ENCODE measurements around the gene CDKN2B.

CDKN2B gene

DNA sequence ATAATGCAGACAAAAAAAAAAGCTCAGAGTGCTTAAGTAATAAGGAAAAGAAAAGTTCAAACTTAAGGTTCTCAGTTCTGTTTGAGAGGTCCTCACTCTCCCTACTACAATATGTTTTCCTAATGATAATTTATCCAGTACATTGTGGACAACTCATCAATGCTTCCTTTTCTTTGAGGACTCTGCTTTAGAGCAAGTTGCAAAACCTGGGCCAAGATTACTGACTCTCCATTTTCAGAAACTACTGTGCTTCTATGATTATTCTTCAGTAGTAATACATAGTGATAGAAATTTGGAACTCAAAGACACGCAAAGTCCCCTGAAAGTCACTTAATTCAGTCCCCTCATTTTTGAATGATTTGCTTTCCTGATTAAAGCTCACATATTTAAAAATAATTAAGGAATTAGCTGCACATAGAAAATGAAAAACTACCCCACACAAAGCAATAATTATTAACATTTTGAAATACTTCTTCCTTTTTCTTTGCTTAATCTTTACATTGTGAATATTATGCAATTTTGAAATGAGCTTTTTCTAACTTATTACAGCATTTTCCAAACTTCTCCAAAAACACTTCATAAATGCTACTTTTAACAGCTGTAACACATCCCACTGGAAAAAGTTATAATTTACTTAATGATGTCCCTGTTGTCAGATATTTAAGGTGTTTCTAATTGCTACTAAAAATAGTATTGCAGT, 26.1 kb downstream of the CDKN2B start:
- TF ChIP-seq, protein P1, sequence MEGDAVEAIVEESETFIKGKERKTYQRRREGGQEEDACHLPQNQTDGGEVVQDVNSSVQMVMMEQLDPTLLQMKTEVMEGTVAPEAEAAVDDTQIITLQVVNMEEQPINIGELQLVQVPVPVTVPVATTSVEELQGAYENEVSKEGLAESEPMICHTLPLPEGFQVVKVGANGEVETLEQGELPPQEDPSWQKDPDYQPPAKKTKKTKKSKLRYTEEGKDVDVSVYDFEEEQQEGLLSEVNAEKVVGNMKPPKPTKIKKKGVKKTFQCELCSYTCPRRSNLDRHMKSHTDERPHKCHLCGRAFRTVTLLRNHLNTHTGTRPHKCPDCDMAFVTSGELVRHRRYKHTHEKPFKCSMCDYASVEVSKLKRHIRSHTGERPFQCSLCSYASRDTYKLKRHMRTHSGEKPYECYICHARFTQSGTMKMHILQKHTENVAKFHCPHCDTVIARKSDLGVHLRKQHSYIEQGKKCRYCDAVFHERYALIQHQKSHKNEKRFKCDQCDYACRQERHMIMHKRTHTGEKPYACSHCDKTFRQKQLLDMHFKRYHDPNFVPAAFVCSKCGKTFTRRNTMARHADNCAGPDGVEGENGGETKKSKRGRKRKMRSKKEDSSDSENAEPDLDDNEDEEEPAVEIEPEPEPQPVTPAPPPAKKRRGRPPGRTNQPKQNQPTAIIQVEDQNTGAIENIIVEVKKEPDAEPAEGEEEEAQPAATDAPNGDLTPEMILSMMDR (IDR thresholded peaks at IDR 0.05) = no peak

DNA sequence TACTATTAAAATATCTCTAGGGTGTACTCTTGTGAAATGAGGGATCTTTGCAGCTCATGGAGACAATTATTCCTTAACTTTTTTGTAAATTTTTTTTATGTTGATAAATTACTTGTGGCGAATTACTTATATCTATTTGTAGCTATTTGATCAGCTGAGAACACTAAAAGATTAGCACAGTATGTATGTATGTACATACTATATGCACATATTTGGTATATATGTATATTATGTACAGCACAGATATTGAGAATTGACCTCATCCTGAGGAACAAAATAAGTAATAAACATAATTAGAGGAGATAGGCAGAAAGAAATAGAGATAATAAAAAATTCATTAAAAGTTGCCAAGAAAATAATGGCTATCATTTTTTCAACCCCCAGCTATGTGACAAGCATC, 26.7 kb downstream of the CDKN2B start:
- TF ChIP-seq, protein P1 (IDR thresholded peaks at IDR 0.05) = no peak

DNA sequence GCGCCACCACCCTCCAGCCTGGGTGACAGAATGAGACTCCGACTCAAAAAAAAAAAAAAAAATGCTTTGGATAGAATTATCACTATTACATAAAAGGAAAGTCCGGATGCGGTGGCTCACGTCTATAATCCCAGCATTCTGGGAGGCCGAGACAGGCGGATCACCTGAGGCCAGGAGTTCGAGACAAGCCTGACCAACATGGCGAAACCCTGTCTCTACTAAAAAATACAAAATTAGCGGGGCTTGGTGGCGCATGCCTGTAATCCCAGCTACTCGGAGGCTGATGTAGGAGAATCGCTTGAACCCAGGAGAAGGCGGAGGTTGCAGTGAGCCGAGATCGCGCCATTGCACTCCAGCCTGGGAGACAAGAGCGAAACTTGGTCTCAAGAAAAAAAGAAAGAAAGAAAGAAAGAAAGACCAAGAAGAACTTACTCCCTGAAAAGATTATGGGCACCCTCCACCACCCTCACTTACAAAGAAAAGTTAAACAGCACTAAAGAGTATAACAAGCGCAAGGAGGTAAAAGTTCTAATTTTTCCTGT, 32.7 kb downstream of the CDKN2B start:
- TF ChIP-seq, protein P1 (IDR thresholded peaks at IDR 0.05) = no peak

DNA sequence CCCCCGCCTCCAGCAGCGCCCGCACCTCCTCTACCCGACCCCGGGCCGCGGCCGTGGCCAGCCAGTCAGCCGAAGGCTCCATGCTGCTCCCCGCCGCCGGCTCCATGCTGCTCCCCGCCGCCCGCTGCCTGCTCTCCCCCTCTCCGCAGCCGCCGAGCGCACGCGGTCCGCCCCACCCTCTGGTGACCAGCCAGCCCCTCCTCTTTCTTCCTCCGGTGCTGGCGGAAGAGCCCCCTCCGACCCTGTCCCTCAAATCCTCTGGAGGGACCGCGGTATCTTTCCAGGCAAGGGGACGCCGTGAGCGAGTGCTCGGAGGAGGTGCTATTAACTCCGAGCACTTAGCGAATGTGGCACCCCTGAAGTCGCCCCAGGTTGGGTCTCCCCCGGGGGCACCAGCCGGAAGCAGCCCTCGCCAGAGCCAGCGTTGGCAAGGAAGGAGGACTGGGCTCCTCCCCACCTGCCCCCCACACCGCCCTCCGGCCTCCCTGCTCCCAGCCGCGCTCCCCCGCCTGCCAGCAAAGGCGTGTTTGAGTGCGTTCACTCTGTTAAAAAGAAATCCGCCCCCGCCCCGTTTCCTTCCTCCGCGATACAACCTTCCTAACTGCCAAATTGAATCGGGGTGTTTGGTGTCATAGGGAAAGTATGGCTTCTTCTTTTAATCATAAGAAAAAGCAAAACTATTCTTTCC, 34.2 kb downstream of the CDKN2B start:
- TF ChIP-seq, protein P1 (IDR thresholded peaks at IDR 0.05) = no peak

DNA sequence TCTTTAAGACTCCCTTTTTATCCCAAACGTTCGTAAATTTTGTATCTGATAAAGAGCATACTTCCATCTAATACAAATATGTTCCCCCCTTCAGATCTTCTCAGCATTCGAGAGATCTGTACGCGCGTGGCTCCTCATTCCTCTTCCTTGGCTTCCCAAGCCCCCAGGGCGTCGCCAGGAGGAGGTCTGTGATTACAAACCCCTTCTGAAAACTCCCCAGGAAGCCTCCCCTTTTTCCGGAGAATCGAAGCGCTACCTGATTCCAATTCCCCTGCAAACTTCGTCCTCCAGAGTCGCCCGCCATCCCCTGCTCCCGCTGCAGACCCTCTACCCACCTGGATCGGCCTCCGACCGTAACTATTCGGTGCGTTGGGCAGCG, 34.8 kb downstream of the CDKN2B start:
- TF ChIP-seq, protein P1 (IDR thresholded peaks at IDR 0.05) = no peak

DNA sequence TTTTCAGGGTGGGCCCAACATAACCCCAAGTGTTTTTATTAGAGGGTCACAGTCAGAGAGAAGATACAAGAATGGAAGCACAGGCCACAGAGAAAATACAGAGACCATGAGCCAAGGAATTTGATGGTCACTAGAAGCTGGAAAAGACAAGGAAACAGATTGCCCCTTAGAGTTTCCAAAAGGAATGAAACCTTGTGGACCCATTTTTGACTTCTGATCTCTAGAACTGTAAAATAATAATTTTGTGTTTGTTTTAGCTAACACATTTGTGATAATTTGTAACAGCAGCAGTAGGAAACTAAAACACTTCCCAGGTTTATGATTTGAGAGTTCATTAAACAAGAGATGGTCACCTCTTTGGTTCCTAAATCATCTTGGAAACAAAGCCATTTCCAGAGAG, 36.7 kb downstream of the CDKN2B start:
- TF ChIP-seq, protein P1 (IDR thresholded peaks at IDR 0.05) = no peak

DNA sequence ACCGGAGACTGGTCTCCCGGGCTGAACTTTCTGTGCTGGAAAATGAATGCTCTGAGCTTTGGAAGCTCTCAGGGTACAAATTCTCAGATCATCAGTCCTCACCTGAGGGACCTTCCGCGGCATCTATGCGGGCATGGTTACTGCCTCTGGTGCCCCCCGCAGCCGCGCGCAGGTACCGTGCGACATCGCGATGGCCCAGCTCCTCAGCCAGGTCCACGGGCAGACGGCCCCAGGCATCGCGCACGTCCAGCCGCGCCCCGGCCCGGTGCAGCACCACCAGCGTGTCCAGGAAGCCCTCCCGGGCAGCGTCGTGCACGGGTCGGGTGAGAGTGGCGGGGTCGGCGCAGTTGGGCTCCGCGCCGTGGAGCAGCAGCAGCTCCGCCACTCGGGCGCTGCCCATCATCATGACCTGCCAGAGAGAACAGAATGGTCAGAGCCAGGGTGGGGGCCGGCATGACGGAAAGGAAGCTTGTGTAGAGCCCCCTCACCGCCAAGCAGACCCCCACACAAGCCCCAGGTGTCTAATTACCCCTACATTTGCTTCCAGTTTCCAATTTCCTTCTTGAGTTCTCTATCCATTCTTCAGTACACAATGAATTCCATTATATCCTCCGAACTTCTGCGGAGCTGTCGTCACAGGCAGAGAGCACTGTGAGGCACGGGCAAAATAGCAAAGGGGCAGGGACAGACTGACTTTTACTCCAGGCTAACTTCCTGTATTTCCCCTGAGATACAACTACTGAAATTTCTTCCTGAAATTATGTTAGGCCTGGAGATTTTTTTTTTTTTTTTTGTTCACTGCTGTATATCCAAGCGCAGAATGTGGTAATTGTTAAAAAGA, 38.1 kb downstream of the CDKN2B start:
- TF ChIP-seq, protein P1 (IDR thresholded peaks at IDR 0.05) = no peak

Data from LNCAP (cell line).